ENCODE results near the gene PKDREJ. TPM values are rescaled to one million over a fixed set of nuclear protein-coding genes. Genes with fewer than 3 reads are reported as not detected.

PKDREJ gene
- polyA plus RNA-seq, 1 donor from 2014 or later = not detected

DNA sequence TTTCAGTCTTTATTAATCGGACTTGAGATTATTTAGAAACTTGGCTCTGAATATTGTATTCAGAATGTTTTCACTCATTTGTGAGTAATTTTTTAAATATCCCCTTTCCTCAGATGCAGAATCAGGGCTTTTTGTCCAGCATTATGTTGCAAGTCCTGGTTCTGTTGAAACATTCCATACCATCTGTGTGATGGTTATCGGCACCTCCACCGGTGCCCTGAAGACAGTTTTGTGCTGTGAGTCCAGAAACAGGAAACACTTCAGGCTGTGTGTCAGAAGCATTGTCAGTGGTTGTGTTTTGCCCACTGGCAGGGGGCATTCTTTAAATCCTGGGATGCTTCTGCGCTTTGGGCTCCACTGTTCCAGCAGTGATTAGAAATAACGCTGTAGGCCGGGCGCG lies 33.4 kb downstream of the PKDREJ start:
- H3K9ac ChIP-seq (ENCODE audit: low read length) = no peak overlapping the region
- H3K27me3 ChIP-seq (ENCODE audit: insufficient read depth, low read depth, low read length) = no peaks in the 10 kb centered on the region
- TF ChIP-seq SMC3 (conservative IDR thresholded peaks at IDR 0.05; ENCODE audit: poor library complexity) (no peak), MXI1 (conservative IDR thresholded peaks at IDR 0.05; ENCODE audit: poor library complexity, severe bottlenecking) (no peak), POLR2AphosphoS5 (IDR thresholded peaks at IDR 0.05) (no peak), EZH2 (IDR thresholded peaks at IDR 0.05; ENCODE audit: borderline replicate concordance, insufficient read depth, low read length, poor library complexity, severe bottlenecking) (no peak), EP300 (conservative IDR thresholded peaks at IDR 0.05; ENCODE audit: poor library complexity, severe bottlenecking) (no peak), TAF1 (IDR thresholded peaks at IDR 0.05; ENCODE audit: low read depth) (no peak), RAD21 (conservative IDR thresholded peaks at IDR 0.05) (no peak)
- TF ChIP-seq, protein P1, sequence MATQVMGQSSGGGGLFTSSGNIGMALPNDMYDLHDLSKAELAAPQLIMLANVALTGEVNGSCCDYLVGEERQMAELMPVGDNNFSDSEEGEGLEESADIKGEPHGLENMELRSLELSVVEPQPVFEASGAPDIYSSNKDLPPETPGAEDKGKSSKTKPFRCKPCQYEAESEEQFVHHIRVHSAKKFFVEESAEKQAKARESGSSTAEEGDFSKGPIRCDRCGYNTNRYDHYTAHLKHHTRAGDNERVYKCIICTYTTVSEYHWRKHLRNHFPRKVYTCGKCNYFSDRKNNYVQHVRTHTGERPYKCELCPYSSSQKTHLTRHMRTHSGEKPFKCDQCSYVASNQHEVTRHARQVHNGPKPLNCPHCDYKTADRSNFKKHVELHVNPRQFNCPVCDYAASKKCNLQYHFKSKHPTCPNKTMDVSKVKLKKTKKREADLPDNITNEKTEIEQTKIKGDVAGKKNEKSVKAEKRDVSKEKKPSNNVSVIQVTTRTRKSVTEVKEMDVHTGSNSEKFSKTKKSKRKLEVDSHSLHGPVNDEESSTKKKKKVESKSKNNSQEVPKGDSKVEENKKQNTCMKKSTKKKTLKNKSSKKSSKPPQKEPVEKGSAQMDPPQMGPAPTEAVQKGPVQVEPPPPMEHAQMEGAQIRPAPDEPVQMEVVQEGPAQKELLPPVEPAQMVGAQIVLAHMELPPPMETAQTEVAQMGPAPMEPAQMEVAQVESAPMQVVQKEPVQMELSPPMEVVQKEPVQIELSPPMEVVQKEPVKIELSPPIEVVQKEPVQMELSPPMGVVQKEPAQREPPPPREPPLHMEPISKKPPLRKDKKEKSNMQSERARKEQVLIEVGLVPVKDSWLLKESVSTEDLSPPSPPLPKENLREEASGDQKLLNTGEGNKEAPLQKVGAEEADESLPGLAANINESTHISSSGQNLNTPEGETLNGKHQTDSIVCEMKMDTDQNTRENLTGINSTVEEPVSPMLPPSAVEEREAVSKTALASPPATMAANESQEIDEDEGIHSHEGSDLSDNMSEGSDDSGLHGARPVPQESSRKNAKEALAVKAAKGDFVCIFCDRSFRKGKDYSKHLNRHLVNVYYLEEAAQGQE (IDR thresholded peaks at IDR 0.05; ENCODE audit: borderline replicate concordance) = no peak
- TF ChIP-seq, protein P2, sequence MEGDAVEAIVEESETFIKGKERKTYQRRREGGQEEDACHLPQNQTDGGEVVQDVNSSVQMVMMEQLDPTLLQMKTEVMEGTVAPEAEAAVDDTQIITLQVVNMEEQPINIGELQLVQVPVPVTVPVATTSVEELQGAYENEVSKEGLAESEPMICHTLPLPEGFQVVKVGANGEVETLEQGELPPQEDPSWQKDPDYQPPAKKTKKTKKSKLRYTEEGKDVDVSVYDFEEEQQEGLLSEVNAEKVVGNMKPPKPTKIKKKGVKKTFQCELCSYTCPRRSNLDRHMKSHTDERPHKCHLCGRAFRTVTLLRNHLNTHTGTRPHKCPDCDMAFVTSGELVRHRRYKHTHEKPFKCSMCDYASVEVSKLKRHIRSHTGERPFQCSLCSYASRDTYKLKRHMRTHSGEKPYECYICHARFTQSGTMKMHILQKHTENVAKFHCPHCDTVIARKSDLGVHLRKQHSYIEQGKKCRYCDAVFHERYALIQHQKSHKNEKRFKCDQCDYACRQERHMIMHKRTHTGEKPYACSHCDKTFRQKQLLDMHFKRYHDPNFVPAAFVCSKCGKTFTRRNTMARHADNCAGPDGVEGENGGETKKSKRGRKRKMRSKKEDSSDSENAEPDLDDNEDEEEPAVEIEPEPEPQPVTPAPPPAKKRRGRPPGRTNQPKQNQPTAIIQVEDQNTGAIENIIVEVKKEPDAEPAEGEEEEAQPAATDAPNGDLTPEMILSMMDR (IDR thresholded peaks at IDR 0.05; ENCODE audit: poor library complexity, severe bottlenecking) = no peak
- H3K79me2 ChIP-seq (replicated peaks; ENCODE audit: insufficient read depth, low read length) = no peaks in the 10 kb centered on the region
- H3K27ac ChIP-seq (ENCODE audit: low read length) = no peak overlapping the region
- H4K20me1 ChIP-seq (ENCODE audit: insufficient read depth) = no peaks in the 10 kb centered on the region
- no peak overlapping the region for H2AFZ ChIP-seq (ENCODE audit: low read depth, low read length)
- no peaks in the 10 kb centered on the region for H3K36me3 ChIP-seq (ENCODE audit: insufficient read depth, low read length)
- no peak overlapping the region for H3K4me3 ChIP-seq (ENCODE audit: low read length)
- no peak overlapping the region for H3K4me2 ChIP-seq (ENCODE audit: low read length)
- H3K9me3 ChIP-seq (ENCODE audit: low read length) = no peaks in the 10 kb centered on the region
- no peaks in the 10 kb centered on the region for H3K9me2 ChIP-seq (ENCODE audit: insufficient read depth, low read length)
- H3F3A ChIP-seq (ENCODE audit: insufficient read depth, low read length, poor library complexity, severe bottlenecking) = no peaks in the 10 kb centered on the region

DNA sequence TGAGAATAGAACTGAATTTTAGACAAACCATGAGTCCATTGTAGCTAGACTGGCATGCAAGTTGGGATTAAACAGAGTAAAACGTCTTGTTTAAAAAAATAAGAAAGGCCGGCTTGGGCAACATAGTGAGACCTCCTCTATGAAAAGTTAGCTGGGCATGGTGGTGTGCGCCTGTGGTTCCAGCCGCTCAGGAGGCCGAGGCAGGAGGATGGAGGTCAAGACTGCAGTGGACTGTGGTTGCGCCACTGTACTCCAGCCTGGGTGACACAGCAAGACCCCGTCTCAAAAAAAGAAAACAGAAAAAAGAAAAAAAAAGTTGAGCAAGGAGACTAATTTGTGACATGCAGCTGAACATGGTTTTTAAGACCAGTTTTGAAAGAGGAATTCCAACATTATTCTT lies 36.6 kb downstream of the PKDREJ start:
- Histone ChIP-seq H3K4me3 (ENCODE audit: low read length) (no peak overlapping the region), H3K36me3 (ENCODE audit: insufficient read depth, low read length) (no peaks in the 10 kb centered on the region), H3K9me2 (ENCODE audit: insufficient read depth, low read length) (no peaks in the 10 kb centered on the region), H3K27me3 (ENCODE audit: insufficient read depth, low read depth, low read length) (no peaks in the 10 kb centered on the region), H3K9me3 (ENCODE audit: low read length) (no peaks in the 10 kb centered on the region), H3K79me2 (replicated peaks; ENCODE audit: insufficient read depth, low read length) (no peaks in the 10 kb centered on the region), H2AFZ (ENCODE audit: low read depth, low read length) (no peak overlapping the region), H4K20me1 (ENCODE audit: insufficient read depth) (no peaks in the 10 kb centered on the region), H3K9ac (ENCODE audit: low read length) (no peak overlapping the region), H3F3A (ENCODE audit: insufficient read depth, low read length, poor library complexity, severe bottlenecking) (no peaks in the 10 kb centered on the region), H3K4me2 (ENCODE audit: low read length) (no peak overlapping the region), H3K27ac (ENCODE audit: low read length) (no peak overlapping the region)
- TF ChIP-seq, protein P1 (IDR thresholded peaks at IDR 0.05; ENCODE audit: borderline replicate concordance) = no peak
- TF ChIP-seq TAF1 (IDR thresholded peaks at IDR 0.05; ENCODE audit: low read depth) = no peak
- no peak for TF ChIP-seq SMC3 (conservative IDR thresholded peaks at IDR 0.05; ENCODE audit: poor library complexity)
- no peak for TF ChIP-seq EP300 (conservative IDR thresholded peaks at IDR 0.05; ENCODE audit: poor library complexity, severe bottlenecking)
- TF ChIP-seq EZH2 (IDR thresholded peaks at IDR 0.05; ENCODE audit: borderline replicate concordance, insufficient read depth, low read length, poor library complexity, severe bottlenecking) = no peak
- TF ChIP-seq, protein P2 (IDR thresholded peaks at IDR 0.05; ENCODE audit: poor library complexity, severe bottlenecking) = no peak
- TF ChIP-seq POLR2AphosphoS5 (IDR thresholded peaks at IDR 0.05) = no peak
- TF ChIP-seq RAD21 (conservative IDR thresholded peaks at IDR 0.05) = no peak
- TF ChIP-seq MXI1 (conservative IDR thresholded peaks at IDR 0.05; ENCODE audit: poor library complexity, severe bottlenecking) = no peak
